HCT116 (cell line): ENCODE results near the gene TRAPPC1.

Experiments used
- CBX3 ChIP-seq: IDR thresholded peaks from 2 replicates; pipeline ENCODE4 v1.6.1; 2012; ENCODE audit warnings: low read depth
- EGR1 ChIP-seq: IDR thresholded peaks from 2 replicates; pipeline ENCODE4 v1.6.1; 2012; ENCODE audit warnings: low read depth
- EZH2 ChIP-seq: fragments of 200-600 bp; sonication (generic); IDR thresholded peaks from 2 replicates; pipeline ENCODE4 v1.6.1; 2017; ENCODE audit warnings: antibody characterized with exemption, mixed run types
- POLR2A ChIP-seq: IDR thresholded peaks from 2 replicates; pipeline ENCODE4 v1.7.0; 2011; ENCODE audit warnings: borderline replicate concordance; ENCODE audit not compliant: insufficient read depth, insufficient read length; ENCODE audit errors: extremely low read depth
- POLR2AphosphoS5 ChIP-seq: IDR thresholded peaks from 2 replicates; pipeline ENCODE4 v1.6.1; 2011; ENCODE audit warnings: mild to moderate bottlenecking, low read depth, low read length, moderate library complexity
- RAD21 ChIP-seq: IDR thresholded peaks from 2 replicates; pipeline ENCODE4 v1.6.1; 2012; ENCODE audit warnings: low read depth, mild to moderate bottlenecking
- ZNF274 ChIP-seq: fragments of 200-500 bp; sonication (Bioruptor generic); IDR thresholded peaks from 2 replicates; pipeline ENCODE4 v1.6.1; 2014; ENCODE audit warnings: mild to moderate bottlenecking, low read depth, low read length, inconsistent platforms
- TF ChIP-seq, protein P1 (sequence below), 3 experiments: fragments of 200-600 bp in 1 of 3; sonication (generic) in 1 of 3; IDR thresholded peaks in 2 of 3; conservative IDR thresholded peaks in 1 of 3; 2 replicates each; pipeline ENCODE4 v1.5.1; 2012 to 2017; ENCODE audit warnings: low read depth in 2 of 3, low read length in 2 of 3, antibody characterized with exemption in 1 of 3, borderline replicate concordance in 1 of 3, control low read depth in 1 of 3, mild to moderate bottlenecking in 1 of 3, mixed read lengths in 1 of 3, mixed run types in 1 of 3, moderate library complexity in 1 of 3; ENCODE audit not compliant: insufficient read depth in 1 of 3
- TF ChIP-seq, protein P2 (sequence below): IDR thresholded peaks from 2 replicates; pipeline ENCODE4 v1.6.1; 2012

DNA sequence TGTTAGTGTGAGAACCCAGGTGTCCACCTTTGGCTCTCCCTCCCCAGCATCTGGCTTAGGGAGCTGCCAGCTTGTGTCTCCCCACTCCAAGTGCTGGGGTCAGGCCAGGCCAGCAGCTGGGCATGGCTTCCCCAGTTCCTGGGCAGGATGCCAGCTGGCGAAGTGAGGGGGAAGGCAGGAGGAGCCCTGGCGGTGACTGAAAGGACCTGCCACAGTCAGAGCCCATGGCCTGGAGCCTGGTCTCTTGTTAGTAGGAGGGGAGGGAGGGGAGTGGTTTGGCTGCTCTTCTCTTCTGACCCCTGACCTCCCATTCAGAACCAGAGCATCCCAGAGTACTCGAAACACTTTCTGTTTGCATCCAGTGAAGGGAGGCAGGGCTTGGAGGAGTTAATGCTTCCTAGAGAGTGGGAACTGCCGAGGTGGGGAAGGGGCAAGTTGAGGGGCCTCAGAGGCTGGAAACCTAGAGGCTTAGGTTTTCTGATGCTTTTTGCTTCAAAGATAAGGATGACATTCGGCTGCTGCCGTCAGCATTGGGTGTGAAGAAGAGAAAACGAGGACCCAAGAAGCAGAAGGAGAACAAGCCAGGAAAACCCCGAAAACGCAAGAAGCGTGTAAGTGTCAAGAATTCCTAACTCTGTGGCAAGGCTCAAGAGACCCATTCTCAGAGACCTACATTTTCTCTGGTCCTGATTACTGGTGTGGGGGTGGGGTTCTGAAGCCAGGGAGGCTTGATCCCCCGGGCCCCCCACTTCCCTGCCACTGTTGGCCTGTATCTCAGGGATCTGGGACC is 42.4 kb downstream of the TRAPPC1 start:
- TF ChIP-seq RAD21 (no peak; the same call in 1 of the 2 replicates), POLR2AphosphoS5 (peak; percentile 50), EZH2 (no peak), POLR2A (no peak), CBX3 (no peak), ZNF274 (no peak), EGR1 (no peak)
- TF ChIP-seq, protein P1, sequence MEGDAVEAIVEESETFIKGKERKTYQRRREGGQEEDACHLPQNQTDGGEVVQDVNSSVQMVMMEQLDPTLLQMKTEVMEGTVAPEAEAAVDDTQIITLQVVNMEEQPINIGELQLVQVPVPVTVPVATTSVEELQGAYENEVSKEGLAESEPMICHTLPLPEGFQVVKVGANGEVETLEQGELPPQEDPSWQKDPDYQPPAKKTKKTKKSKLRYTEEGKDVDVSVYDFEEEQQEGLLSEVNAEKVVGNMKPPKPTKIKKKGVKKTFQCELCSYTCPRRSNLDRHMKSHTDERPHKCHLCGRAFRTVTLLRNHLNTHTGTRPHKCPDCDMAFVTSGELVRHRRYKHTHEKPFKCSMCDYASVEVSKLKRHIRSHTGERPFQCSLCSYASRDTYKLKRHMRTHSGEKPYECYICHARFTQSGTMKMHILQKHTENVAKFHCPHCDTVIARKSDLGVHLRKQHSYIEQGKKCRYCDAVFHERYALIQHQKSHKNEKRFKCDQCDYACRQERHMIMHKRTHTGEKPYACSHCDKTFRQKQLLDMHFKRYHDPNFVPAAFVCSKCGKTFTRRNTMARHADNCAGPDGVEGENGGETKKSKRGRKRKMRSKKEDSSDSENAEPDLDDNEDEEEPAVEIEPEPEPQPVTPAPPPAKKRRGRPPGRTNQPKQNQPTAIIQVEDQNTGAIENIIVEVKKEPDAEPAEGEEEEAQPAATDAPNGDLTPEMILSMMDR (IDR thresholded peaks at IDR 0.05 in 2 of 3, conservative IDR thresholded peaks at IDR 0.05 in 1 of 3; ENCODE audit: borderline replicate concordance in 1 of 3, insufficient read depth in 1 of 3, low read depth in 2 of 3, low read length in 2 of 3) = peak in 2 of 3 experiments; percentile 49 to 56; a peak in 4 of 6 replicates
- TF ChIP-seq, protein P2, sequence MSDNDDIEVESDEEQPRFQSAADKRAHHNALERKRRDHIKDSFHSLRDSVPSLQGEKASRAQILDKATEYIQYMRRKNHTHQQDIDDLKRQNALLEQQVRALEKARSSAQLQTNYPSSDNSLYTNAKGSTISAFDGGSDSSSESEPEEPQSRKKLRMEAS = peak; percentile 25; the same call in 1 of the 2 replicates
